AML-193 (cell line): ENCODE results near the gene ALOX15B.

Experiments
- DNase-seq, 2 experiments: peaks; one replicate each; lab custom pipeline; 2025; lab: John Stamatoyannopoulos, UW

Gene ALOX15B

DNA sequence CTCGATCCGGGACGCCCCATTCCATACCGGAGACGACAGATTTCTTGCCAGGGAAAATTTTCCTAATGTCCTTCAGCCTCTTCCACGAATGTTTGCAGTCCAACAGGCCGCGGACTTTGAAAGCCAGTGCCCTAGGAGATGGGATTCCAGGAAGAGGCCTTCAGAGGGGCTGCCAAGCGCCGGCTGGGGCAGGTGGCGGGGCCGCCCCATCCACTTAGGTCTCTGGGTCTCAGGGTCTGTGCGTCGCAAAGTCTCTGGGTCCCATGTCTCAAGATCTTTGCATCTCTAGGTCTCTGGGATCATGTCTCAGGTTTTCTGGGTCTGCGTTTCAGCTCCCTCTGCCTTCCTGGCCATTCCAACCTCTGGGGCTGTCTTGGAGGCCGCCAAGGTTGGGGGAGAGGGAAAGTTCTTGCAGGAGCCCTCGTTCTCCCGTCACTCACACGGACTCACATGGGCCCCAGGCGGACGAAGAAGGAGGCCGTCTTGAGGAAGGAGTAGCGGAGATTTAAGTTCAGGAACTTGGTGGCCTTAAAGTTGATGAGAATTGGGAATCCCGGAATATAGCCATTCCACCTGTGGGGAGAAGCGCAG, 41.4 kb downstream of the ALOX15B start:
- DNase-seq, result no peak

DNA sequence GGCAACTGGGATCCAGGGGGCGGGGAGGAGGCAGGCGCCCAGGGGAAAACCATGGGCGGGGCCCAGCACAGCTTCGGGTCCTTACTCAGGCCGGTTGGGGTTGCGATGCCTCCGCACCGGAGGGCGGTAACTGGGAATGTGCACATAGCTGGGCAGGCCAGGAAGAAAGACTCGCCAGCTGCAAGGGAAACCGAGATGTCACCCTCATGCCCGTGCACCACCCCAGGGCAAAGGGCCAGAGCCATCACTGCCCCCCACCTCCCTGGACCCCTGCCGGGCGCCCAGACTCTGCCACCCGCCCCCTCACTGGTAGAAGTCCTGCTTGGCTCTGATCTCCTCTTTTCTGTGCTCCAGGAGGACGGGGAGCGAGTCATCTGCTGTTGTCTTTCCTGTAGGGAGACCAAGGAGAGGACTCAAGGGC, 42.0 kb downstream of the ALOX15B start:
- DNase-seq, result no peak

DNA sequence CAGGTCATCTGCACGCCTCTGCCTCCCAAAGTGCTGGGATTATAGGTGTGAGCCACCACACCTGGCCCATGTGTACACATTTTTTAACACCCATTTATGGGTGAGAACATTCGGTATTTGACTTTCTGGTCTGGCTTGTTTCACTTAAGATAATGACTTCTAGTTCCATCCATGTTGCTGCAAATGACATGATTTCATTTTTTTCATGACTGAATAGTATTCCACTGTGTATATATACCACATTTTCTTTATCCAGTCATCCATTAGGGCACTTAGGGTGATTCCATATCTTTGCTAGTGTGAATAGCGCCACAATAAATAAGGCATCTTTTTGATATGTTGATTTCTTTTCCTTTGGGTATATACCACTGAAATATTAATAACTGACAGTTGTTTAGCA, 43.0 kb downstream of the ALOX15B start:
- no peak for DNase-seq

DNA sequence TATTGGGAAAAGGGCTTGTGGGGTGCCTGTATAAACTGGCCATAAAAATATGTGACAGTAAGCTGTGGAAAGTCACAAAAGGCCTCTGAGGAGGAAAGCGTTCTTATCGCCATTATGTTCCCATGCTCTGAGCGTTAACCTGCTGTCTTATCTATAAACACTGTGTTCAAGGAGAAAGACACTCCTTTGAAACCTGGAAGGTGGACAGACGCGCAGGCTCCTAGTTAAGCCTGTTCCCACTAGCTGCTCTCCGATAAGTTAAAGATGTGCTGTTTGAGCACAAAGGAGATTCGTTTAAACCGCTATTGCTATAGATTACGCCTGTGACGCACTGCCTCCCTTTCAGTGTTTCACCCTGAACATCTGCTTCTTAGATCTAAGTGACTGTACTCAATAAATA, 43.4 kb downstream of the ALOX15B start:
- no peak for DNase-seq

DNA sequence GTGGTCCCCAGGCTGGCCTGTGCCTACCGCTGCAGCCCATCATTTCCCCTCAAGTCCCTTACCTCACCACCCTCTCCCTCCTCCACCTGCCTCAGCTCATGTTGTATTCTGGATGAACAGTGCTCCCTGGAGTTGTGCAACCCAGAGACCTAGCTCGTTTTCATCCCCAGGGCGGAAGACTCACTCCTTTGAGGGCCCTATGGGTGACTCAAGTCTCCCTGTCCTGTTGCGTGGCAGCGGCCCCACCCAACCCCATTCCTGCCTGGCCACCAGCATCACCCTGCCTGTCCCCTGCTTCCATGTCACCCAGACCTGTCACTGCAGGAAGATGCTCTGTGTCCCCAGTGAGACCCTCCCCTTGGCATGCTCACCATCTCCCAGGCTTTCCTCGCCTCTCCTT, 45.4 kb downstream of the ALOX15B start:
- no peak for DNase-seq

DNA sequence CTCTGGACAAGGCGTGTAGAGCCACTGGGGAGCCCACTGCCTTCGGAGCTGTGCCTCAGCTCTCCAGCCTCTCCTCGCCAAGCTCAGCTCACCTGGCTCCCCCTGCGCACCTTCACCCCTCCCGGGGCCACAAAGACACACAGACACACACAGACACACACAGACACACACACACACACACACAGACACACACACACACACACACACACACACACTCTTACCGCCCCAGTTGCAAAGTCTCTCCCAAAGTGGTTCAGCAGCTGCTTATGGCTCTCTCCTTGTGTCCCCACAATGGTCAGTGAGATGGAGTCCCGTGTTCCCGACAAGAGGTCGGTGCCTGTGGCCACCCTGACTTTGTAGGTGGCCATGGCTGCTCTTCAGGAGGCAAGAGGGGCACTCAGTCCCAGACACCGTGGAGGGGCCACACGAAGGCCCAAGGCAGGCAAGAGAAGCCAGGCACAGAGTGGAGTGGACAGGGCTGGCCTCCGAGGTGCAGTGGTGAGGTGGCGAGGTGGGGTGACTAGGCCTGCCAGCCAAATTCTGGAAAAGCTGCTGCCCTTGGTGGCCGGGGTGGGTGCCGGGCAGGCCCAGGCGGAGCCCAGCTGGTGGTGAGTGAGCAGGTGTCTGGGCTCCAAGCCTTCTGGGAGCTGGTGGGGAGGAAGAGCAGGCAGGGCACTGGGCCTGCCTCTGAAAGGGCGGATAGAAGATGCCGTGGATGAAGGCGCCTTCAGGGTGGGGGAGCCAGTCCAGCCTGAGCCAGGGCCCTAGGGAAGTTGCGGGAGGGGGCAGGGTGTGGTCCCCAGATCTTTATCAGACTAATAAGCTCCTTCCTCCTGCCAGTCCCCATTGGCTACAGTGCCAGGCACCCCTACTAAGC, 48.5 kb downstream of the ALOX15B start, which contains the start of gene ALOX12B:
Gene ALOX12B, minus strand, starts transcription at position 642 of the 877 bp plus-strand sequence. Its CDS starts 274 bp downstream, at position 368.
- no peak for DNase-seq

DNA sequence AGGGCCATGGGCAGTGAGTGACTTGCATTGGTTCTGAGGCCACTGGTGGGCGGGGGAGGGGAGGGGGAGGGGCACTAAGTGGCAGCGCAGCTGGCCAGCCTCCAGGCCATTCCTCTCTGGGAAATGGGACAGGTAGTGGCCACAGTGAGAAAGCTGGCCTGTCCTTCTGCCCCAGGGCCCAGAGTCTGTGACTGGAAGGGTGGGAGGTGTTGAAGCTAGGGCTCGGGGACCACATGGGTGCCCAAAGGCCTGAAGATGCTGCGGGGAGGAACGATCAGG, 49.0 kb downstream of the ALOX15B start:
- no peak for DNase-seq

DNA sequence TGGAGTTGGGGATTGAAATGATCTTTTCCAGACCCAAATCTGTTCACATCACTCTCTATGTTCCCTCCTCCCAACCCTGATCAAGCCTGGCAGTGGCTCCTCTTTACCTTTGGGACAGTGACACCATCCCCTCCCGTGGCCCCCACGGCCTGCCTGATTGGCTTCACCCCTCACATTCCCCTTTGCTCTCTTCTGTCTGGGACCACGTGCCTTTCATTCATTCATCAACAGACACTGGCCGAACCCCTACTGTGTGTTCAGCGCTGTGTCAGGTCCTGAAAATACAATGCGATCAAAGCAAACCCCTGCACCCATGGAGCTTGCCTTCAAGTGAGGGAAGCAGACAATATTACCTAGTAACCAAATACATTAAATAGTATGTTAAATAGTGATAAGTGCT, 50.9 kb downstream of the ALOX15B start:
- DNase-seq, result no peak

DNA sequence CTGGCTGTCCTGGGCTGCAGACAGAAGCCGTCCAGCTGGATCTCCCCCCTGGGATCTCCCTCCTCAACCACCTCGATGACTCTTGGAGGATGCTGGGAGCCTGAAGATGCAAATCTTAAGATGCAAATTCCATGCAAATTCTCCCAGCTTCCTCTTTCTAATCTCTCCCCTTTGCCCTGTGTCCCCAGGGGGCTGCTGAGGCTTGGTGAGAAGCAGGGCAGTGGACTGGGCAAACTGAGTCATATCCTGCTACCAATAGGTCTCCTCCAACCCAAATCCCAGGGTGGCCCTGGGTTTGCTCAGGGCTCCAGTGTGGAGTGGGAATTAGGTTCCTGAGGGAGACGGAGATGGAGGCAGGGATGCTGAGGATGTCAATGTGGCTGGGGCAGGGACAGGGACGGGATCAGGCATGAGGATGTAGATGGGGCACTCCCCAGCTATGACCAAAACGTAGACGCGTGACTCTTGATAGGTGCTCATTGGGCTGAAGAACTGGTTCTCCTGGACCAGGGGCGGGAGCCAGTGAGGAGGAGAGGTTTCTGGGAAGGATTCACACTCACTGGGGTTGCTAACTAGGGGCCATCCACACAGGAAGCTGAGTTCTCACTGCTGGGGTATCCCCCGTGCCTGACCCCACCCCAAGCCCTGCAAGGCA, 52.3 kb downstream of the ALOX15B start:
- no peak for DNase-seq

DNA sequence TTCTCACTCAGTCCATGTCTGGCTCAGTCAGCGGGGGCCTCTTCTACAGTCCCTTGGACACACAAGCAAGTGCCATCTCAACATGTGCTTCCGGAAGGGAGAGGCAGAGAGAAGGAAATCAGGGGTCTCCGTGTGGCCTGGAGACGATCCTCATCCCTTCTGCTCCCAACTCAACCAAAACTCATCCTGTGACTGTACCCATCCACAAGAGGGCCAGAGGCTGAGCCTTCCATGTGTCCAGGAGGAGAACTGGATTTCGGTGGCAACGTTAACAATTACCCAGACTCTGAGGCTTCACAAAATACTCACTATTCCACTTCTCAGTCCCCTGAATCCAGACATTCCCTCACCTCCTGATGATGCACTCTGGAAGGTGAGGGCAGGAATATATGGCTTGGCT, 56.5 kb downstream of the ALOX15B start:
- DNase-seq, result no peak

DNA sequence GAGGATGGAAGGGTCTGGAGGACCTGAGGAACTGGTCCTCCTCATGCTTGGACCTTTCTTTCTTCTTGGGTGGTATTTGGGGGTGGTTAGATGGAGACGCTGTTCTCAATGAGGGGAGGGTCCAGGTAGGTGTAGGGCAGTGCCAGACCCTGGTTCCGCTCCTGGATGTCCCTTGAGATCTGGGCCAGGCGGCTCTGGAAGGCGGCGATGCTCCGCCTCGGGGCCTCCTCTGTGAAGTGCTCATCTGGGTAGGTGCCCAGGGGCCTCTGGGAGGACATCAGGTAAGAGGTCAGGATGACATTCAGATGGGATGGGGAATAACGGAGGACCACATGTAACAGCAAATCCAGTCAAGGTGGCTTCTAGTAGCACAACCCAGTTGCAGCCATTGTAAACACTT, 57.7 kb downstream of the ALOX15B start:
- no peak for DNase-seq
